Neutrophil (primary cell): ENCODE data around the gene PPIL6.
"Not testable (repeated sequence)": the region's sequence is repeated elsewhere in the genome, so short reads cannot be mapped to it uniquely, and the experiment has no call there.

Experiments used
- H3K27ac ChIP-seq: fragments of 200-600 bp; sonication (generic); 2 replicates; pipeline ENCODE4 v1.5.1; 2016; ENCODE audit warnings: mild to moderate bottlenecking, moderate library complexity
- H3K27me3 ChIP-seq: fragments of 200-600 bp; sonication (generic); 2 replicates; pipeline ENCODE4 v1.6.0; 2016; ENCODE audit warnings: mild to moderate bottlenecking
- H3K36me3 ChIP-seq: fragments of 200-600 bp; sonication (generic); 2 replicates; pipeline ENCODE4 v1.5.1; 2017
- H3K4me1 ChIP-seq, 2 experiments: fragments of 200-600 bp in 1 of 2; sonication (generic) in 1 of 2; 1 replicate in 1 of 2; 2 replicates in 1 of 2; pipeline versions ENCODE4 v1.5.1 to v1.6.1; 2013 to 2016; ENCODE audit warnings: low read depth in 1 of 2, low read length in 1 of 2, mild to moderate bottlenecking in 1 of 2, moderate library complexity in 1 of 2; ENCODE audit not compliant: control insufficient read depth in 1 of 2, insufficient read depth in 1 of 2
- H3K4me3 ChIP-seq, 2 experiments: fragments of 200-600 bp in 1 of 2; sonication (generic) in 1 of 2; 1 replicate in 1 of 2; 2 replicates in 1 of 2; pipeline ENCODE4 v1.5.1; 2013 to 2016; ENCODE audit warnings: low read depth in 1 of 2, low read length in 1 of 2, mild to moderate bottlenecking in 1 of 2, moderate library complexity in 1 of 2
- H3K9me3 ChIP-seq: fragments of 200-600 bp; sonication (generic); 2 replicates; pipeline ENCODE4 v1.5.1; 2016
- CTCF ChIP-seq: fragments of 200-600 bp; sonication (generic); IDR thresholded peaks from 2 replicates; pipeline ENCODE4 v1.5.1; 2016; ENCODE audit warnings: antibody characterized with exemption

Gene PPIL6

GRCh38 chr6:109373331-109373730, 67.1 kb downstream of the PPIL6 start:
- peak overlapping the region in 1 of 2 experiments; percentile 1 for H3K4me3 ChIP-seq
- peaks cover 53 to 58% of the 10 kb centered on the region in 2 experiments for H3K4me1 ChIP-seq
- peaks cover 76% of the 10 kb centered on the region for H3K36me3 ChIP-seq
- H3K9me3 ChIP-seq, result no peaks in the 10 kb centered on the region
- H3K27ac ChIP-seq, result peak overlapping the region; percentile 78
- no peak for TF ChIP-seq CTCF
- H3K27me3 ChIP-seq, result no peaks in the 10 kb centered on the region

DNA sequence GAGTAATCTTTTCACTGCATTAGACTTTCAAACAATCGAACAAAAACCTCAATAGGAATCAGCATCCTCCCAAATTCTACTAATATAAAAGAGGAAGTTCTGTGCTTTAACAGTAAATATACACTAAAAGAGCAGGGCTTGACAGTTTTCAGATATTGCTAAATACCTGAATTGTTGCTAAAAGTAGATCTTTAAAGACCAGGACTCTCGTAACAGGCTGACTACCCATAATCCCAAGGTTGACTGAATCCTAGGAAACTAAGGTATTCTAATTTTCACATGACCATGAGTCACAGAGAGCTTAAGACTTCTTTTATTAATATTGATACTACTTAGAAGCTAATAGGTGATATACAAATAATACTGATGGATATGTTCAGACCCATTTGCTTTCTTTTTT, 68.3 kb downstream of the PPIL6 start:
- H3K9me3 ChIP-seq, result no peaks in the 10 kb centered on the region
- peaks cover 41 to 46% of the 10 kb centered on the region in 2 experiments for H3K4me1 ChIP-seq
- TF ChIP-seq CTCF, result no peak
- H3K27ac ChIP-seq, result peak overlapping the region; percentile 78
- no peak overlapping the region for H3K4me3 ChIP-seq
- H3K27me3 ChIP-seq, result no peaks in the 10 kb centered on the region
- H3K36me3 ChIP-seq, result peaks cover 77% of the 10 kb centered on the region

DNA sequence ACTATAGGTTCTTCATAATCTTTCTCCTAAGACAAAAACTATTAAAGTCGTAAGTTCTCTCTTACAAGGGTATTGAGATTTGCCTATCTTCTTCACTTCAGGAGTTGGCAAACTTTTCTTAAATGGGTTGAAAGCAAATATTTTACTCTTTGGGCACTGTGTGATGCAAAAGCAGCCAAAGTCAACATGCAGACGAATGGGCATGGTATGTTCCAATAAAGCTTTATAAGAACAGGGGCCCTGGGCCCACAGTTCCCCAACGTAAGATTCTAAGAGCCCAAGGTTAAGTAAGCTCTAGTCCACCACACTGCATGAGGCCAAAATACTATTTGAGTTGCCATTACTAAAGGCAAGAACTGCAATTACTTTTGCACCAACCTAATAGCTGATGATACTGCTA, 69.6 kb downstream of the PPIL6 start:
- Histone ChIP-seq H3K27ac (no peak overlapping the region), H3K9me3 (no peaks in the 10 kb centered on the region), H3K36me3 (peaks cover 78% of the 10 kb centered on the region), H3K4me3 (no peak overlapping the region), H3K4me1 (peaks cover 33 to 35% of the 10 kb centered on the region in 2 experiments), H3K27me3 (no peaks in the 10 kb centered on the region)
- TF ChIP-seq CTCF, result no peak

DNA sequence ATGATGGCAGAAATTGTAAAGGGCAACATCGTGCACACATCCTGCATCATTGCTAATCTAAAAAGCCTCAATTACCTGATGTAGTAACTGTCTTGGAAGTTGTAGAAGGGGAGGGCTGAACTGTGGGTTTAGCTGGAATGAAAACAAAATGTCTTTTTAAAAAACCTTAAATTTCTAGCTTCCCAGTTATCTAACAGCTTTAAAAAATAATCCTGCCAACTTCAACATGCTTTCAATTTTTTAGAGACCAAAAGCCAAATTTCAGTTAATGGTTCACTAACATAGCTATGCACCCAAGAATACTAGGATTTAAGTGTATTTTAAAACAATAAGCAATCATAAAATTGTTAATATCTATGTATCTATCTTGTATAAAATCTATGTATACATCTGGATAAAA, 70.1 kb downstream of the PPIL6 start:
- Histone ChIP-seq H3K36me3 (peaks cover 82% of the 10 kb centered on the region), H3K4me3 (no peak overlapping the region), H3K9me3 (no peaks in the 10 kb centered on the region), H3K4me1 (peaks cover 33 to 35% of the 10 kb centered on the region in 2 experiments), H3K27ac (peak overlapping the region; percentile 1), H3K27me3 (no peaks in the 10 kb centered on the region)
- no peak for TF ChIP-seq CTCF

GRCh38 chr6:109369728-109370127, 70.7 kb downstream of the PPIL6 start:
- Histone ChIP-seq H3K36me3 (peaks cover 78% of the 10 kb centered on the region), H3K9me3 (no peaks in the 10 kb centered on the region), H3K27ac (no peak overlapping the region), H3K4me1 (peaks cover 33 to 34% of the 10 kb centered on the region in 2 experiments), H3K27me3 (no peaks in the 10 kb centered on the region), H3K4me3 (no peak overlapping the region)
- no peak for TF ChIP-seq CTCF

- not testable (repeated sequence) for H3K9me3 ChIP-seq, H3K27me3 ChIP-seq, H3K27ac ChIP-seq, H3K4me3 ChIP-seq, H3K4me1 ChIP-seq
- H3K36me3 ChIP-seq, result peaks cover 75% of the 10 kb centered on the region
Measured at GRCh38 chr6:109364382-109365078, 75.9 kb downstream of the PPIL6 start.
